ENCODE results near the gene R3HDM4. TPM values are rescaled to one million over a fixed set of nuclear protein-coding genes. Genes with fewer than 3 reads are reported as not detected.

R3HDM4 gene
- total and polyA plus RNA-seq, 9 of the 15 experiments (the other 6 are each of a cell fraction or from before 2014, with no cell fraction given), result 3.2 to 154 (median 59.0) TPM

DNA sequence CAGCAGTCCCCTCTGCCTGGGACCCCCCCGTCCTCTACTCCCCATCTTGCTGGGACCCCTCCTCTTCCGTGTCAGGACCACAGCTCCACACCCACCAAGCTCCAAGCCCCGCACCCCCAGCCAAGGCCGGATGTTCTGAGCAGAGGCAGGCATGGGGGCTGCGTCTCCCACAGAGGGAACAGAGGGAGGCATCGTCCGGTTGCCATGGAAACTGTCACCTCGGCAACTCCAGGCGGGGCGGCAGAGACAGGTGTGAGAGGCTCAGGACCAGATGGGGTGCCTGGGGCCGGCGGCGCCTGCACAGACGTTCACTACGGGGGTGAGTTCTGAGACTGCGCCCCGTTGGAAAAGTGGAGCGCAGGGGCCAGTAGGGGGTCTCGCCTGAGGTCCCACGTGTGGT is 14.4 kb downstream of the R3HDM4 start:
- ATAC-seq (no peak), FAIRE-seq (no peak), DNase-seq (ENCODE audit: extremely low read depth in 1 of 4, low spot score in 3 of 4) (peak in 1 of 4 experiments; percentile 44)
- 87% methylated on average over 17 of the region's 20 CpGs for WGBS (ENCODE audit: insufficient coverage, low coverage, missing lambda C conversion rate)
- Histone ChIP-seq H3K4me1 (replicated peaks in 1 of 2; ENCODE audit: control insufficient read depth in 2 of 2, insufficient read depth in 2 of 2, low read length in 2 of 2) (peaks cover 27 to 73% of the 10 kb centered on the region in 2 experiments), H2AFZ (ENCODE audit: low read depth, low read length) (no peak overlapping the region), H3K9me3 (replicated peaks; ENCODE audit: control insufficient read depth, insufficient read depth, low read depth, low read length) (no peaks in the 10 kb centered on the region), H4K20me1 (replicated peaks; ENCODE audit: control insufficient read depth, insufficient read depth, low read length) (peaks cover 12% of the 10 kb centered on the region), H3K4me3 (no peak overlapping the region), H3K9ac (ENCODE audit: insufficient read depth in 1 of 2, low read depth in 2 of 2, low read length in 2 of 2) (no peak overlapping the region), H3K4me2 (ENCODE audit: insufficient read depth, low read length) (no peak overlapping the region), H3K79me2 (ENCODE audit: control insufficient read depth, insufficient read depth, low read length) (peaks cover 35% of the 10 kb centered on the region), H3K36me3 (ENCODE audit: control insufficient read depth, insufficient read depth, low read length) (peaks cover 54% of the 10 kb centered on the region; the same call in 2 of the 3 replicates), H3K27ac (ENCODE audit: extremely low read depth, low read depth, low read length) (no peak overlapping the region), H3K9me1 (ENCODE audit: control insufficient read depth, insufficient read depth, low read length) (peaks cover 5% of the 10 kb centered on the region), H3K27me3 (ENCODE audit: control insufficient read depth in 2 of 2, insufficient read depth in 2 of 2, low read length in 2 of 2) (no peaks in the 10 kb centered on the region)
- no TSS peak for BruUV-seq (replicated peaks)
- in situ Hi-C loops (cut with MboI) (no loop called here), intact Hi-C loops (cut with micrococcal nuclease) (no loop called here)
- POLR2A ChIA-PET, result no interaction called here
- CTCF ChIA-PET (ENCODE audit: low intra/inter-chr PET ratio), result no interaction called here
- TF ChIP-seq HDAC1 (IDR thresholded peaks at IDR 0.05), result no peak
- TF ChIP-seq, protein P1, sequence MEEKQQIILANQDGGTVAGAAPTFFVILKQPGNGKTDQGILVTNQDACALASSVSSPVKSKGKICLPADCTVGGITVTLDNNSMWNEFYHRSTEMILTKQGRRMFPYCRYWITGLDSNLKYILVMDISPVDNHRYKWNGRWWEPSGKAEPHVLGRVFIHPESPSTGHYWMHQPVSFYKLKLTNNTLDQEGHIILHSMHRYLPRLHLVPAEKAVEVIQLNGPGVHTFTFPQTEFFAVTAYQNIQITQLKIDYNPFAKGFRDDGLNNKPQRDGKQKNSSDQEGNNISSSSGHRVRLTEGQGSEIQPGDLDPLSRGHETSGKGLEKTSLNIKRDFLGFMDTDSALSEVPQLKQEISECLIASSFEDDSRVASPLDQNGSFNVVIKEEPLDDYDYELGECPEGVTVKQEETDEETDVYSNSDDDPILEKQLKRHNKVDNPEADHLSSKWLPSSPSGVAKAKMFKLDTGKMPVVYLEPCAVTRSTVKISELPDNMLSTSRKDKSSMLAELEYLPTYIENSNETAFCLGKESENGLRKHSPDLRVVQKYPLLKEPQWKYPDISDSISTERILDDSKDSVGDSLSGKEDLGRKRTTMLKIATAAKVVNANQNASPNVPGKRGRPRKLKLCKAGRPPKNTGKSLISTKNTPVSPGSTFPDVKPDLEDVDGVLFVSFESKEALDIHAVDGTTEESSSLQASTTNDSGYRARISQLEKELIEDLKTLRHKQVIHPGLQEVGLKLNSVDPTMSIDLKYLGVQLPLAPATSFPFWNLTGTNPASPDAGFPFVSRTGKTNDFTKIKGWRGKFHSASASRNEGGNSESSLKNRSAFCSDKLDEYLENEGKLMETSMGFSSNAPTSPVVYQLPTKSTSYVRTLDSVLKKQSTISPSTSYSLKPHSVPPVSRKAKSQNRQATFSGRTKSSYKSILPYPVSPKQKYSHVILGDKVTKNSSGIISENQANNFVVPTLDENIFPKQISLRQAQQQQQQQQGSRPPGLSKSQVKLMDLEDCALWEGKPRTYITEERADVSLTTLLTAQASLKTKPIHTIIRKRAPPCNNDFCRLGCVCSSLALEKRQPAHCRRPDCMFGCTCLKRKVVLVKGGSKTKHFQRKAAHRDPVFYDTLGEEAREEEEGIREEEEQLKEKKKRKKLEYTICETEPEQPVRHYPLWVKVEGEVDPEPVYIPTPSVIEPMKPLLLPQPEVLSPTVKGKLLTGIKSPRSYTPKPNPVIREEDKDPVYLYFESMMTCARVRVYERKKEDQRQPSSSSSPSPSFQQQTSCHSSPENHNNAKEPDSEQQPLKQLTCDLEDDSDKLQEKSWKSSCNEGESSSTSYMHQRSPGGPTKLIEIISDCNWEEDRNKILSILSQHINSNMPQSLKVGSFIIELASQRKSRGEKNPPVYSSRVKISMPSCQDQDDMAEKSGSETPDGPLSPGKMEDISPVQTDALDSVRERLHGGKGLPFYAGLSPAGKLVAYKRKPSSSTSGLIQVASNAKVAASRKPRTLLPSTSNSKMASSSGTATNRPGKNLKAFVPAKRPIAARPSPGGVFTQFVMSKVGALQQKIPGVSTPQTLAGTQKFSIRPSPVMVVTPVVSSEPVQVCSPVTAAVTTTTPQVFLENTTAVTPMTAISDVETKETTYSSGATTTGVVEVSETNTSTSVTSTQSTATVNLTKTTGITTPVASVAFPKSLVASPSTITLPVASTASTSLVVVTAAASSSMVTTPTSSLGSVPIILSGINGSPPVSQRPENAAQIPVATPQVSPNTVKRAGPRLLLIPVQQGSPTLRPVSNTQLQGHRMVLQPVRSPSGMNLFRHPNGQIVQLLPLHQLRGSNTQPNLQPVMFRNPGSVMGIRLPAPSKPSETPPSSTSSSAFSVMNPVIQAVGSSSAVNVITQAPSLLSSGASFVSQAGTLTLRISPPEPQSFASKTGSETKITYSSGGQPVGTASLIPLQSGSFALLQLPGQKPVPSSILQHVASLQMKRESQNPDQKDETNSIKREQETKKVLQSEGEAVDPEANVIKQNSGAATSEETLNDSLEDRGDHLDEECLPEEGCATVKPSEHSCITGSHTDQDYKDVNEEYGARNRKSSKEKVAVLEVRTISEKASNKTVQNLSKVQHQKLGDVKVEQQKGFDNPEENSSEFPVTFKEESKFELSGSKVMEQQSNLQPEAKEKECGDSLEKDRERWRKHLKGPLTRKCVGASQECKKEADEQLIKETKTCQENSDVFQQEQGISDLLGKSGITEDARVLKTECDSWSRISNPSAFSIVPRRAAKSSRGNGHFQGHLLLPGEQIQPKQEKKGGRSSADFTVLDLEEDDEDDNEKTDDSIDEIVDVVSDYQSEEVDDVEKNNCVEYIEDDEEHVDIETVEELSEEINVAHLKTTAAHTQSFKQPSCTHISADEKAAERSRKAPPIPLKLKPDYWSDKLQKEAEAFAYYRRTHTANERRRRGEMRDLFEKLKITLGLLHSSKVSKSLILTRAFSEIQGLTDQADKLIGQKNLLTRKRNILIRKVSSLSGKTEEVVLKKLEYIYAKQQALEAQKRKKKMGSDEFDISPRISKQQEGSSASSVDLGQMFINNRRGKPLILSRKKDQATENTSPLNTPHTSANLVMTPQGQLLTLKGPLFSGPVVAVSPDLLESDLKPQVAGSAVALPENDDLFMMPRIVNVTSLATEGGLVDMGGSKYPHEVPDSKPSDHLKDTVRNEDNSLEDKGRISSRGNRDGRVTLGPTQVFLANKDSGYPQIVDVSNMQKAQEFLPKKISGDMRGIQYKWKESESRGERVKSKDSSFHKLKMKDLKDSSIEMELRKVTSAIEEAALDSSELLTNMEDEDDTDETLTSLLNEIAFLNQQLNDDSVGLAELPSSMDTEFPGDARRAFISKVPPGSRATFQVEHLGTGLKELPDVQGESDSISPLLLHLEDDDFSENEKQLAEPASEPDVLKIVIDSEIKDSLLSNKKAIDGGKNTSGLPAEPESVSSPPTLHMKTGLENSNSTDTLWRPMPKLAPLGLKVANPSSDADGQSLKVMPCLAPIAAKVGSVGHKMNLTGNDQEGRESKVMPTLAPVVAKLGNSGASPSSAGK (IDR thresholded peaks at IDR 0.05), result no peak
- 0 out of 2 replicates have a peak, but pooled peaks have one; percentile 43 for TF ChIP-seq CBFB (CRISPR knock-in tag; IDR thresholded peaks at IDR 0.05)
- no peak for TF ChIP-seq NCOA1 (IDR thresholded peaks at IDR 0.05; ENCODE audit: low read depth)
- peak; percentile 14; the same call in 1 of the 2 replicates for TF ChIP-seq CTBP1 (IDR thresholded peaks at IDR 0.05; ENCODE audit: borderline replicate concordance)
- TF ChIP-seq, protein P2, sequence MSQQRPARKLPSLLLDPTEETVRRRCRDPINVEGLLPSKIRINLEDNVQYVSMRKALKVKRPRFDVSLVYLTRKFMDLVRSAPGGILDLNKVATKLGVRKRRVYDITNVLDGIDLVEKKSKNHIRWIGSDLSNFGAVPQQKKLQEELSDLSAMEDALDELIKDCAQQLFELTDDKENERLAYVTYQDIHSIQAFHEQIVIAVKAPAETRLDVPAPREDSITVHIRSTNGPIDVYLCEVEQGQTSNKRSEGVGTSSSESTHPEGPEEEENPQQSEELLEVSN (IDR thresholded peaks at IDR 0.05; ENCODE audit: borderline replicate concordance in 1 of 2, extremely low read depth in 1 of 2, insufficient read depth in 1 of 2, insufficient read length in 1 of 2, low read depth in 1 of 2, low read length in 1 of 2, poor library complexity in 1 of 2, severe bottlenecking in 1 of 2), result no peak
- no peak for TF ChIP-seq GABPB1 (CRISPR knock-in tag; IDR thresholded peaks at IDR 0.05)
- peak; percentile 96 for TF ChIP-seq RFX1 (IDR thresholded peaks at IDR 0.05)
- TF ChIP-seq SPI1 (IDR thresholded peaks at IDR 0.05; ENCODE audit: borderline replicate concordance, low read depth, low read length), result no peak
- no peak for TF ChIP-seq RBM15 (IDR thresholded peaks at IDR 0.05; ENCODE audit: insufficient read depth, low read length)
- peak; percentile 68 for TF ChIP-seq BMI1 (IDR thresholded peaks at IDR 0.05; ENCODE audit: low read length)
- no peak for TF ChIP-seq ZNF282 (CRISPR knock-in tag; IDR thresholded peaks at IDR 0.05)

All from K562 (cell line).